Stimulated activated CD4-positive, alpha-beta T cell treated with anti-CD3 and anti-CD28 coated beads, Interleukin-1b, Interleukin-23, amount 100 ng/mL, for 1 hour (primary cell): Measurements from ENCODE around the gene DPP7.
A peak's percentile ranks its signal among the peaks of the same experiment; 100 is the strongest.
"Not testable (repeated sequence)": the region's sequence is repeated elsewhere in the genome, so short reads cannot be mapped to it uniquely, and the experiment has no call there.

Experiments used
- DNase-seq, 2 donors: peaks; one replicate each; pipeline ENCODE4 v3.0.0-alpha.2; 2020; ENCODE audit warnings: low read depth in 2 of 2

Gene DPP7

GRCh38 chr9:137070906-137071275 lies 43.6 kb downstream of the DPP7 start:
- DNase-seq: no peak

- DNase-seq: peak; percentile 55 to 64
Observed at GRCh38 chr9:137070201-137070905, 44.2 kb downstream of the DPP7 start, which contains the start of gene SAPCD2. Gene SAPCD2 (minus strand): TSS chr9:137070557. CDS start chr9:137070460, 97 bp downstream.

- DNase-seq: no peak
Observed at GRCh38 chr9:137069508-137070091, 44.9 kb downstream of the DPP7 start.

- no peak for DNase-seq
Observed at GRCh38 chr9:137068539-137069507, 45.7 kb downstream of the DPP7 start.

GRCh38 chr9:137067860-137068538 lies 46.5 kb downstream of the DPP7 start:
- peak; percentile 75 to 81 for DNase-seq

GRCh38 chr9:137066096-137066861 lies 48.3 kb downstream of the DPP7 start:
- no peak for DNase-seq

GRCh38 chr9:137065336-137065967 lies 49.1 kb downstream of the DPP7 start:
- DNase-seq: no peak

- DNase-seq: no peak
Observed at GRCh38 chr9:137064880-137065164, 49.7 kb downstream of the DPP7 start.

GRCh38 chr9:137064027-137064879 lies 50.3 kb downstream of the DPP7 start:
- DNase-seq: peak in 1 of 2 donors; percentile 58

GRCh38 chr9:137063311-137064026 lies 51.1 kb downstream of the DPP7 start:
- DNase-seq: no peak

GRCh38 chr9:137062798-137063197 lies 51.7 kb downstream of the DPP7 start:
- DNase-seq: not testable (repeated sequence)

GRCh38 chr9:137062384-137062783 lies 52.1 kb downstream of the DPP7 start:
- DNase-seq: no peak
